ENCODE measurements around the gene CRYBB2. TPM values are rescaled to one million over a fixed set of nuclear protein-coding genes. Genes with fewer than 3 reads are reported as not detected.

The CRYBB2 gene
- total RNA-seq, 2 experiments from 2014 or later, result not detected

- DNase-seq, result no peak
- H3K27ac Mint-ChIP-seq, result no peak overlapping the region
- no peaks in the 10 kb centered on the region for H3K4me1 Mint-ChIP-seq (ENCODE audit: low read depth)
- intact Hi-C loops (cut with micrococcal nuclease), result no loop called here
- H3K4me3 Mint-ChIP-seq, result no peak overlapping the region
- H3K36me3 Mint-ChIP-seq (ENCODE audit: low read depth), result peaks cover 15% of the 10 kb centered on the region
- TF ChIP-seq CTCF (IDR thresholded peaks at IDR 0.05), result no peak
- peaks cover 6% of the 10 kb centered on the region for H3K9me3 Mint-ChIP-seq
- ATAC-seq, result no peak
- POLR2A ChIA-PET, result no interaction called here
- no peaks in the 10 kb centered on the region for H3K27me3 Mint-ChIP-seq
- CTCF ChIA-PET, result no interaction called here
Observed at GRCh38 chr22:25182131-25183110, 37.0 kb upstream of the CRYBB2 start.

- intact Hi-C loops (cut with micrococcal nuclease), result no loop called here
- no peak overlapping the region for H3K27ac Mint-ChIP-seq
Observed at GRCh38 chr22:25183949-25184619, 35.4 kb upstream of the CRYBB2 start.

GRCh38 chr22:25186140-25186539, 33.3 kb upstream of the CRYBB2 start:
- no peaks in the 10 kb centered on the region for H3K27me3 Mint-ChIP-seq
- POLR2A ChIA-PET, result interaction anchor here (1.0 kb wide), 1 partner anchor 77 kb away, joined by 3 read pairs; no protein-coding TSS in a partner anchor
- no peak overlapping the region for H3K27ac Mint-ChIP-seq
- CTCF ChIA-PET, result interaction anchor here (1.2 to 2.9 kb wide), 3 partner anchors 13 to 105 kb away, joined by 4 to 10 read pairs (median 5); no protein-coding TSS in a partner anchor
- DNase-seq, result no peak
- no peak for TF ChIP-seq CTCF (IDR thresholded peaks at IDR 0.05)
- no peak overlapping the region for H3K4me3 Mint-ChIP-seq
- peaks cover 2% of the 10 kb centered on the region for H3K36me3 Mint-ChIP-seq (ENCODE audit: low read depth)
- no peaks in the 10 kb centered on the region for H3K9me3 Mint-ChIP-seq
- no peak for ATAC-seq
- intact Hi-C loops (cut with micrococcal nuclease), result no loop called here
- no peaks in the 10 kb centered on the region for H3K4me1 Mint-ChIP-seq (ENCODE audit: low read depth)

More at GRCh38 chr22:25183949-25184619, 35.4 kb upstream of the CRYBB2 start:
- ChIA-PET POLR2A (interaction anchor here (0.6 kb wide), 1 partner anchor 46 kb away, joined by 4 read pairs; no protein-coding TSS in a partner anchor), CTCF (interaction anchor here (1.1 to 2.9 kb wide), 3 partner anchors 12 to 135 kb away, joined by 3 to 10 read pairs (median 8); no protein-coding TSS in a partner anchor)
- no peak for TF ChIP-seq CTCF (IDR thresholded peaks at IDR 0.05)
- Mint-ChIP-seq H3K4me3 (no peak overlapping the region), H3K36me3 (ENCODE audit: low read depth) (peaks cover 12% of the 10 kb centered on the region), H3K4me1 (ENCODE audit: low read depth) (no peaks in the 10 kb centered on the region), H3K27me3 (no peaks in the 10 kb centered on the region), H3K9me3 (peaks cover 6% of the 10 kb centered on the region)
- DNase-seq (no peak), ATAC-seq (no peak)

- no peaks in the 10 kb centered on the region for H3K36me3 Mint-ChIP-seq (ENCODE audit: low read depth)
- ChIA-PET POLR2A (no interaction called here), CTCF (interaction anchor here (1.4 kb wide), 1 partner anchor 76 kb away, joined by 5 read pairs; no protein-coding TSS in a partner anchor)
- DNase-seq (no peak), ATAC-seq (no peak)
- intact Hi-C loops (cut with micrococcal nuclease), result no loop called here
- TF ChIP-seq CTCF (IDR thresholded peaks at IDR 0.05), result no peak
- no peaks in the 10 kb centered on the region for H3K4me1 Mint-ChIP-seq (ENCODE audit: low read depth)
- no peaks in the 10 kb centered on the region for H3K9me3 Mint-ChIP-seq
- no peak overlapping the region for H3K4me3 Mint-ChIP-seq
- H3K27ac Mint-ChIP-seq, result no peak overlapping the region
- no peaks in the 10 kb centered on the region for H3K27me3 Mint-ChIP-seq
Observed at GRCh38 chr22:25187469-25187868, 32.0 kb upstream of the CRYBB2 start.
